Hepatocyte (in vitro differentiated cells): ENCODE data around the gene KDM3B. TPM values are rescaled to one million over a fixed set of nuclear protein-coding genes. Genes with fewer than 3 reads are reported as not detected.
A peak's percentile ranks its signal among the peaks of the same experiment; 100 is the strongest.

Experiments used
- DNase-seq: peaks from one replicate; pipeline ENCODE4 v3.0.0-alpha.2; 2016; ENCODE audit warnings: low spot score
- H2AFZ ChIP-seq: fragments of 200-600 bp; sonication (generic); 2 replicates; pipeline ENCODE4 v1.6.0; 2016; ENCODE audit warnings: antibody characterized with exemption, mild to moderate bottlenecking
- H3K27ac ChIP-seq: fragments of 200-600 bp; sonication (generic); 2 replicates; pipeline ENCODE4 v1.5.1; 2016; ENCODE audit warnings: mild to moderate bottlenecking
- H3K27me3 ChIP-seq: fragments of 200-600 bp; sonication (generic); 2 replicates; pipeline ENCODE4 v1.6.1; 2016
- H3K36me3 ChIP-seq: fragments of 200-600 bp; sonication (generic); replicated peaks from 2 replicates; pipeline ENCODE4 v1.5.1; 2016; ENCODE audit warnings: low read depth; ENCODE audit not compliant: insufficient read depth
- H3K4me1 ChIP-seq: fragments of 200-600 bp; sonication (generic); 2 replicates; pipeline ENCODE4 v1.5.1; 2016; ENCODE audit warnings: mild to moderate bottlenecking, moderate library complexity; ENCODE audit not compliant: insufficient read depth
- H3K4me2 ChIP-seq: fragments of 200-600 bp; sonication (generic); 2 replicates; pipeline ENCODE4 v1.6.0; 2016
- H3K4me3 ChIP-seq: fragments of 200-600 bp; sonication (generic); 2 replicates; pipeline ENCODE4 v1.5.1; 2016; ENCODE audit warnings: mild to moderate bottlenecking
- H3K79me2 ChIP-seq: fragments of 200-600 bp; sonication (generic); 2 replicates; pipeline ENCODE4 v1.6.0; 2017; ENCODE audit warnings: mild to moderate bottlenecking
- H3K9me2 ChIP-seq: fragments of 200-600 bp; sonication (generic); replicated peaks from 2 replicates; pipeline ENCODE4 v1.6.0; 2017; ENCODE audit warnings: mild to moderate bottlenecking; ENCODE audit not compliant: insufficient read depth
- H3K9me3 ChIP-seq: fragments of 200-600 bp; sonication (generic); 2 replicates; pipeline ENCODE4 v1.5.1; 2016; ENCODE audit warnings: low read depth, mild to moderate bottlenecking
- H4K20me1 ChIP-seq: fragments of 200-600 bp; sonication (generic); 2 replicates; pipeline ENCODE4 v1.6.0; 2016; ENCODE audit warnings: mild to moderate bottlenecking; ENCODE audit not compliant: insufficient read depth, poor library complexity, severe bottlenecking
- CTCF ChIP-seq: fragments of 200-600 bp; sonication (generic); IDR thresholded peaks from 2 replicates; pipeline ENCODE4 v1.5.1; 2016; ENCODE audit warnings: antibody characterized with exemption, mild to moderate bottlenecking; ENCODE audit not compliant: poor library complexity
- EZH2 ChIP-seq: fragments of 200-600 bp; sonication (generic); IDR thresholded peaks from 2 replicates; pipeline ENCODE4 v1.6.1; 2016; ENCODE audit warnings: antibody characterized with exemption, mild to moderate bottlenecking, borderline replicate concordance
- EZH2phosphoT487 ChIP-seq: fragments of 200-600 bp; sonication (generic); IDR thresholded peaks from one replicate; pipeline ENCODE4 v1.6.1; 2018; ENCODE audit warnings: antibody characterized with exemption, mild to moderate bottlenecking, low read depth, moderate library complexity; ENCODE audit not compliant: unreplicated experiment, severe bottlenecking
- WGBS: methylation state at CpG from one replicate; pipeline ENCODE4 v1.1.6; 2016; ENCODE audit warnings: low lambda C conversion rate; ENCODE audit errors: missing lambda C conversion rate; 5-methylcytosine and 5-hydroxymethylcytosine counted together
- polyA plus RNA-seq: library from polyadenylated mRNA; unstranded; fragments of >200 nt; fragmentation: Nextera tagmentation; extraction: Ambion mirVana; gene quantifications from 2 replicates; pipeline ENCODE4 v1.2.1, GENCODE V29; 2016
- total RNA-seq: library from RNA; depleted of rRNA; stranded (reverse); fragments of >200 nt; gene quantifications from 2 replicates; pipeline ENCODE4 v1.2.3, GENCODE V29; 2014

KDM3B gene
- total and polyA plus RNA-seq, 2 experiments from 2014 or later = 22.1 to 67.8 TPM

- H3K79me2 ChIP-seq = no peaks in the 10 kb centered on the region
- H3K9me2 ChIP-seq = no peaks in the 10 kb centered on the region
- no peak overlapping the region for H2AFZ ChIP-seq
- peaks cover 6% of the 10 kb centered on the region for H3K4me1 ChIP-seq
- no peaks in the 10 kb centered on the region for H3K27me3 ChIP-seq
- H3K36me3 ChIP-seq = no peaks in the 10 kb centered on the region
- 87% methylated on average over 11 of the region's 11 CpGs for WGBS
- DNase-seq = peak; percentile 42
- no peaks in the 10 kb centered on the region for H3K9me3 ChIP-seq
- no peak overlapping the region for H3K27ac ChIP-seq
- H3K4me2 ChIP-seq = no peak overlapping the region
- no peak overlapping the region for H3K4me3 ChIP-seq
- TF ChIP-seq CTCF (no peak), EZH2 (no peak), EZH2phosphoT487 (no peak)
- H4K20me1 ChIP-seq = peaks cover 10% of the 10 kb centered on the region
Observed at GRCh38 chr5:138461343-138462125, 109.0 kb downstream of the KDM3B start.

- peak overlapping the region; percentile 18 for H3K4me3 ChIP-seq
- H3K4me2 ChIP-seq = peak overlapping the region; percentile 85
- no peaks in the 10 kb centered on the region for H3K36me3 ChIP-seq
- no peaks in the 10 kb centered on the region for H3K79me2 ChIP-seq
- peak overlapping the region; percentile 98 for H3K27ac ChIP-seq
- TF ChIP-seq EZH2 = no peak
- TF ChIP-seq EZH2phosphoT487 = no peak
- no peak for TF ChIP-seq CTCF
- 29% methylated on average over 13 of the region's 21 CpGs for WGBS
- H2AFZ ChIP-seq = peak overlapping the region; percentile 33
- no peaks in the 10 kb centered on the region for H3K27me3 ChIP-seq
- H4K20me1 ChIP-seq = peaks cover 25% of the 10 kb centered on the region
- DNase-seq = peak; percentile 49
- H3K4me1 ChIP-seq = peaks cover 6% of the 10 kb centered on the region
- H3K9me3 ChIP-seq = no peaks in the 10 kb centered on the region
- no peaks in the 10 kb centered on the region for H3K9me2 ChIP-seq
Observed at GRCh38 chr5:138463419-138464007, 111.0 kb downstream of the KDM3B start.

DNA sequence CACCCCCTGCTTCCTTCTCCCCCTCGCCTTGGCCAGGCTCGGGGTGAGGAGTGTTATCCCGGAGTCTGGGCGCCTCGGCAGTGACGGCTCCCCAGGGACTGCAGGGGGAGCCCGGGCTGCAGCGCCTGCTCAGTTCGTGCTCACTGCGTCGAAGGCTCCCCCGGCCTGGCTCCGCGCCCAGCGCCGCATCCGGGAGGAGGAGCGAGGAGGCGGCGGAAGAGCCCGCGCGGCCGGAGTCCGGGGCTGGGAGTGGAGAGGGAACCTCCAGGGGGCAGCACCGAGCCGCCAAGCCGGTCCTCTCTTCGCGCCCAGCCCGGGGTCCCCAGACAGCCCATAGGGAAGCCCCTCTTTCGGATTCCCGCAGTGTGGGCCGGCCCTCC is 111.5 kb downstream of the KDM3B start:
- Histone ChIP-seq H3K36me3 (no peaks in the 10 kb centered on the region), H3K9me2 (no peaks in the 10 kb centered on the region), H3K4me2 (peak overlapping the region; percentile 85), H3K4me1 (peaks cover 6% of the 10 kb centered on the region), H3K9me3 (no peaks in the 10 kb centered on the region), H3K4me3 (peak overlapping the region; percentile 32), H3K79me2 (no peaks in the 10 kb centered on the region), H3K27ac (peak overlapping the region; percentile 98), H2AFZ (peak overlapping the region; percentile 33), H4K20me1 (peaks cover 25% of the 10 kb centered on the region), H3K27me3 (no peaks in the 10 kb centered on the region)
- 0% methylated on average over 30 of the region's 34 CpGs for WGBS
- TF ChIP-seq CTCF (peak; percentile 89), EZH2 (no peak), EZH2phosphoT487 (no peak)
- DNase-seq = peak; percentile 99
